MM.1S (cell line): ENCODE data around the gene PAPSS1.

Source experiments
- DNase-seq: peaks from one replicate; pipeline ENCODE4 v3.0.0-alpha.2; 2015
- H2AFZ ChIP-seq: fragments of 300-600 bp; sonication (generic); 2 replicates; pipeline ENCODE4 v1.6.0; 2016; ENCODE audit warnings: antibody characterized with exemption, low read length
- H3F3A ChIP-seq: fragments of 300-600 bp; sonication (generic); 2 replicates; pipeline ENCODE4 v1.6.1; 2016; ENCODE audit warnings: mild to moderate bottlenecking, antibody characterized with exemption, low read length, moderate library complexity, mixed read lengths; ENCODE audit not compliant: insufficient read depth
- H3K27ac ChIP-seq: fragments of 300-600 bp; sonication (generic); 2 replicates; pipeline ENCODE4 v1.5.1; 2016; ENCODE audit warnings: mild to moderate bottlenecking, low read length
- H3K27me3 ChIP-seq: fragments of 300-600 bp; sonication (generic); replicated peaks from 2 replicates; pipeline ENCODE4 v1.6.0; 2016; ENCODE audit warnings: low read length; ENCODE audit not compliant: insufficient read depth
- H3K36me3 ChIP-seq: fragments of 300-600 bp; sonication (generic); replicated peaks from 2 replicates; pipeline ENCODE4 v1.6.1; 2016; ENCODE audit warnings: mild to moderate bottlenecking, low read length, mixed read lengths; ENCODE audit not compliant: insufficient read depth
- H3K4me1 ChIP-seq: fragments of 300-600 bp; sonication (generic); 2 replicates; pipeline ENCODE4 v1.6.1; 2016; ENCODE audit warnings: low read length, mixed read lengths
- H3K4me2 ChIP-seq: fragments of 300-600 bp; sonication (generic); 2 replicates; pipeline ENCODE4 v1.6.0; 2016; ENCODE audit warnings: low read depth, low read length
- H3K4me3 ChIP-seq: fragments of 300-600 bp; sonication (generic); 2 replicates; pipeline ENCODE4 v1.5.1; 2016; ENCODE audit warnings: low read length, mixed read lengths
- H3K79me2 ChIP-seq: fragments of 300-600 bp; sonication (generic); 2 replicates; pipeline ENCODE4 v1.6.1; 2016; ENCODE audit warnings: mixed run types, low read length, mixed read lengths
- H3K9ac ChIP-seq: fragments of 300-600 bp; sonication (generic); 2 replicates; pipeline ENCODE4 v1.6.1; 2016; ENCODE audit warnings: low read length, mixed read lengths
- H3K9me2 ChIP-seq: fragments of 300-600 bp; sonication (generic); replicated peaks from 2 replicates; pipeline ENCODE4 v1.6.1; 2016; ENCODE audit warnings: mild to moderate bottlenecking, low read length, mixed read lengths; ENCODE audit not compliant: insufficient read depth
- H3K9me3 ChIP-seq: fragments of 300-600 bp; sonication (generic); replicated peaks from 2 replicates; pipeline ENCODE4 v1.6.1; 2016; ENCODE audit warnings: mild to moderate bottlenecking, low read length, mixed read lengths; ENCODE audit not compliant: insufficient read depth
- H4K20me1 ChIP-seq: fragments of 300-600 bp; sonication (generic); 2 replicates; pipeline ENCODE4 v1.6.1; 2016; ENCODE audit warnings: mild to moderate bottlenecking, low read length, moderate library complexity, mixed read lengths; ENCODE audit not compliant: insufficient read depth
- EZH2 ChIP-seq: fragments of 300-600 bp; sonication (generic); optimal IDR thresholded peaks from 2 replicates; pipeline ENCODE3; 2017; ENCODE audit warnings: low read depth, mild to moderate bottlenecking, antibody characterized with exemption, low read length, mixed read lengths
- EZH2phosphoT487 ChIP-seq: fragments of 300-600 bp; sonication (generic); IDR thresholded peaks from 2 replicates; pipeline ENCODE4 v1.6.1; 2018; ENCODE audit warnings: antibody characterized with exemption, low read length
- TF ChIP-seq, protein P1 (sequence below): fragments of 300-600 bp; sonication (generic); IDR thresholded peaks from 2 replicates; pipeline ENCODE4 v1.5.1; 2016; ENCODE audit warnings: antibody characterized with exemption, low read length, mixed read lengths

PAPSS1 gene

GRCh38 chr4:107564326-107564725 is 155.7 kb downstream of the PAPSS1 start:
- H3K9ac ChIP-seq: no peak overlapping the region
- H3K9me3 ChIP-seq: no peaks in the 10 kb centered on the region
- H3K4me1 ChIP-seq: no peaks in the 10 kb centered on the region
- no peaks in the 10 kb centered on the region for H3F3A ChIP-seq
- no peaks in the 10 kb centered on the region for H3K36me3 ChIP-seq
- H3K27me3 ChIP-seq: no peaks in the 10 kb centered on the region
- H3K4me2 ChIP-seq: no peak overlapping the region
- H3K4me3 ChIP-seq: no peak overlapping the region
- H4K20me1 ChIP-seq: no peaks in the 10 kb centered on the region
- H3K27ac ChIP-seq: no peak overlapping the region
- no peak overlapping the region for H2AFZ ChIP-seq
- no peaks in the 10 kb centered on the region for H3K79me2 ChIP-seq
- H3K9me2 ChIP-seq: no peaks in the 10 kb centered on the region
- DNase-seq: no peak
- TF ChIP-seq EZH2phosphoT487: no peak
- TF ChIP-seq EZH2: no peak
- TF ChIP-seq, protein P1, sequence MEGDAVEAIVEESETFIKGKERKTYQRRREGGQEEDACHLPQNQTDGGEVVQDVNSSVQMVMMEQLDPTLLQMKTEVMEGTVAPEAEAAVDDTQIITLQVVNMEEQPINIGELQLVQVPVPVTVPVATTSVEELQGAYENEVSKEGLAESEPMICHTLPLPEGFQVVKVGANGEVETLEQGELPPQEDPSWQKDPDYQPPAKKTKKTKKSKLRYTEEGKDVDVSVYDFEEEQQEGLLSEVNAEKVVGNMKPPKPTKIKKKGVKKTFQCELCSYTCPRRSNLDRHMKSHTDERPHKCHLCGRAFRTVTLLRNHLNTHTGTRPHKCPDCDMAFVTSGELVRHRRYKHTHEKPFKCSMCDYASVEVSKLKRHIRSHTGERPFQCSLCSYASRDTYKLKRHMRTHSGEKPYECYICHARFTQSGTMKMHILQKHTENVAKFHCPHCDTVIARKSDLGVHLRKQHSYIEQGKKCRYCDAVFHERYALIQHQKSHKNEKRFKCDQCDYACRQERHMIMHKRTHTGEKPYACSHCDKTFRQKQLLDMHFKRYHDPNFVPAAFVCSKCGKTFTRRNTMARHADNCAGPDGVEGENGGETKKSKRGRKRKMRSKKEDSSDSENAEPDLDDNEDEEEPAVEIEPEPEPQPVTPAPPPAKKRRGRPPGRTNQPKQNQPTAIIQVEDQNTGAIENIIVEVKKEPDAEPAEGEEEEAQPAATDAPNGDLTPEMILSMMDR: no peak
